NCI-H345 treated with DMSO at 0.1 percent for 48 hours (cell line): Measurements from ENCODE around the gene GDF10.

Experiments
- DNase-seq: peaks from one replicate; lab custom pipeline; 2025; ENCODE audit not compliant: unreplicated experiment; lab: John Stamatoyannopoulos, UW

Gene GDF10

DNA sequence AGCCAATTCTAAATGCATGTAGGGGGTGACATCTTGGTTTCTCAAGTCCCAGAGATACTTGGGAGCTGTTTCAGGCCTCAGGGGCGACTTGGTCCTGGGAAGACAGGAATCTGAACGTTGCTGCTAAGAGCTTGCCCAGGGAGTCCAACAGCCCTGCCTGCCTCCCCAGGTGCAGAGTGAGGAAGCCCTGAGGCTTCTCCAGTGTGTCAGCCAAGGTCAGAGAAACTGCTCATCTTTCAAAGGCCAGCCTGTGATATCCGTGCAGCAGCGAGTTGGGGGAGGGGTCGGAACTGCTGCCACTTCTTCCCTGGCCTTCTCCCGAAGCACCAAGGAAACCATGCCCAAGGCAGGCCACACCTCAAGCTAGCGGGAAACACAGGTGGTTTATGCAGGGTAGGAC is 32.0 kb downstream of the GDF10 start:
- DNase-seq: no peak

DNA sequence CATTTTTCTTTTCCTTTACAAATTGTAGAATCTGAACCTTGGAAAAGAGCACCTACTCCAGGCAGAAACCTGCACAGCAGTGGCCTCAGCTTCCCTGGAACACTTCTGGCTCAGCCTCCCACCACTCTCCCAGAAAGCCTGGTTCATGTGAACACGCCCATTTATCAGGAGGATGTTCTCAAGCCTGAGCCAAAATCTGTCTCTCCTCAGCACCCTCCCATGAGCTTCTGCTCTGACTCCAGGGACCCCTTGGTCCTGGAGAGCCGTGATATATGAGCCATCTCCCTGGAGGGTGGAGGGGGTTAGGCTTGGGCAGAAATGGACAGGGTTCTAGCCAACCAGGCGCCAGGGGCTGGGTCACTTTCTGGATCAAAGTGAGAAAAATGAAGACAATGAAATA is 32.4 kb downstream of the GDF10 start:
- DNase-seq: no peak

DNA sequence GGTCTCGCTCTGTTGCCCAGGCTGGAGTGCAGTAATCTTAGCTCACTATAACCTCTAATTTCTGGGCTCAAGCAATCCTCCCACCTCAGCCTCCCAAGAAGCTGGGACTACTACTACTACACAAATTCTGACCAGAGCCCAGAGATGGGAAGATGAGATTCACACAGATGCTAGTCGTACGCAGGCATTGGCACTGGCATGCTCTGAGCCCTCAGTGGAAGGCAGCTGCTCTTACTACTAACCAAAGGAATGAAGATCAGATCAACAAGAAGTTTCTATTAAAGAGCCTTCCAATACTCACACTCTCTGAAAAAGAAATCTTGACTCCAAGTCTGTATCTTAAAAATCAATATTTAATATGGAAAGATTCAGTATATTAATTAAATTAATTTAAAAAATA is 32.9 kb downstream of the GDF10 start:
- no peak for DNase-seq

DNA sequence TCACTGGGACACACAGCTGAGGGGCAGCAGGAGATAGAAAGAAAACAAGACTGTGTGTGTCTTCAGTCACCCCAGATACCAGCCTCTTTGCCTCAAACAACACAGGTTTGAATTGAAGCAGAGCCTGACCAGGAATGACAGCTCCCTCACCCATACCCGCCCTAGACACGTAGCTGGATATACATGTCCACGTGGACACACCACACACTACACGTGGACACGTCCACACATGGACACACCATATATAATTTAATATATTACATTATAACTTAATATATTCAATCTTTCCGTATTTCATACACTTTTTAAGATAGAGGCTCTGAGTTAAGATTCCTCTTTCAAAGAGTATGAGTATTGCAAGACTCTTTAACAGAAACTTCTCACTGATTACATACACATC is 33.5 kb downstream of the GDF10 start:
- no peak for DNase-seq

DNA sequence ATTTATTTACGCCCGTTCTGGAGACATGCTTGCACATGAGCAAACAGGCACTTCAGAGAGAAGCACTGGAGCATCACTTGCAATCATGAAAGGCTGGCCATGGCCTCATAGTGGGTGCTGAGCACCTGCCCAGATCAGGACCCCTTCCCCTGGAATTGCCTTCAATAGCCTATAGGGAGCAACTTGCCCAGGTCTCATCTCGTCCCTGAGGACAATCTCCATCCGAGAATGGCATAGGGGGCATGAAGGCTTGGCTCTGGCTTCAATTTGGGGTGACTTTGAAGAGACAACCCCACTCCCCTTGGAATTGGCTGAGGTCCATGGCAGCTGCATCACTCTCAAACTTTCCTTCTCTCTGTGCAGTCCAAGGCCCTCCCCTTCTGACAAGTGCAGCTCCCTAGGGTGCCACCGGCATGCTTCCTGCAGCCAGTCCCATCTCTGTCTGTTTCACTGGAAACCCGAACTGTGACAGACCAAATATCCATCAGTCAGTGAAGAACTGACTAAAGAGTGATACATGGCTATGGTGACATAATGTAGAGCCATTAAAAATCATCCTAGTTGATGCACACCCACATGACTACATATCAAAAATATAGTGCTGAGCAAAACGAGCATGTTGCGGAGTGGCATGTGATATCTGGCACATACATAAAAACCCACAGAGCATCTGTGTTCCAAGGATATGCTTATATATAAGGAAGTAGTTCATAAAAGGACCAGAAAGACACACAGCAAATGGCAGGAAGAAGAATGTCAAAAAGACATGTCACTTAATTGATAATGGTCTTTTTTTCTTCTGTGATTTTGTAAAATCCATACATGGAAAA is 34.7 kb downstream of the GDF10 start:
- DNase-seq: no peak

DNA sequence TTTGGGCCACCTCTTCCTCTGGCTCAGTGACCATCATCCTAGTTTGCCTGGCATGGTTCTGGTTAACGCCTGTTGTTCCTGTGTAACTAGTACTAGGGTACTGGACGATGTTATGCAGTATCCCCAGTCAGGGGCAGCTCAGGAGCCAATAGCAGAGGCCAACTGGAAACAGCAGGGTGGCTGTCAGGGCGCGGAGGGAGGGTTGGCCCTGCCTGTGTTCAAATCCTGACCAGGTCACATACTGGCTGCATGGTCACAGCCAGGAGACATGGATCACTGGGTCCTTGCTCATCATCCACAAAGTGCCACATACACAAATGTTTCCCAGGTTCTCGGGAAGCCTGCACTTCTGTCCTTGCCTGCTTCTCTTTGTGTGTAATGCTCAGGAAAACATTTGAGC is 35.9 kb downstream of the GDF10 start:
- no peak for DNase-seq

DNA sequence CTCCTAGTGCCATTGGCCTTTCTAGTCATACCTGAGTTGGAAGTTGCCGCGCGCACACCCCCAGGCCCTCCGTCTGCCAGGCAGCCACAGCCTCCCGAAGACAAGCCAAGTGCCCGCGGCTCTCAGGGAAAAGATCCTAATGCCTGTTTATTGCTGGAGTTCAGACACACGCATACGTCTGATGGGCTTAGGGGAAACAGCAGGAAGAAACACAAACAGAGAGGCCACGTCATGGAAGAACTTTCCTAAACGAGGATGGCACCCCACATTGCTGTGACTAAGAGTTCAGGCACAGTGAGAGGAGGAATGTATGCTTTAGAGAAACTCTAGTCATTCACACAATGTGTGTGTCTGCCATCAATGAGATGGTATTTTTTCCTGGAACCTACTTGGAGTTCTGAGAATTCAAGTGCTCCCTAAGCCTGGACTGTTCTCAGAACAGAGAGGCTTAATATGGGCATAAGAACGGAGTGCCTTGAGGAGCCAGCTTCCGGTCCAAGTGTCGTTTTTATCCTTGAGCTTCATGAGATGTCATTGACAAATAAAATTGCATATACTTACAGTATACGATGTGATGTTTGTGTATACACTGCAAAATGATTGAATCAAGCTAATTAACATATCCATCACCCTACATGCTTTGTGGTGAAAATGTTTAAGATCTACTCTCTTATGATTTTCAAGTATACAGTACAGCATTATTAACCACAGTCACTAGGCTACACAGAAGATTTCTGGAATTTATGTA is 36.6 kb downstream of the GDF10 start:
- DNase-seq: no peak

DNA sequence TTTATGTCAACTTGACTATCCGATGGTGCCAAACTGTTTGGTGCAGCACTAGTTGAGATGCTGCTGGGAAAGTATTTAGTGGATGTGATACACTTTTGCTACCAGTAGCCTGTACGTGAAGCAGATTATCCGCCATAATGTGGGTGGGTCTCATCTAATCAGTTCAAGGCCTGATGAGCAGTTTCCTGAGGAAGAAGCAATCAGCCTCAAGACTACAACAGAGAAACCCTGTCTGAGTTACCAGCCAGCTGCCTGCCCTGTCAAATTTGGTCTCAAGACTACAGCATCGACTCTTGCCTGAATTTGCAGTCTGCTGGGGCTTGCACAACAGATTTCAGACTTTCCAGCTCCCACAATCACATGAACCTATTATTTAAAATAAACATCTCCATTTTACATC is 37.3 kb downstream of the GDF10 start:
- no peak for DNase-seq

DNA sequence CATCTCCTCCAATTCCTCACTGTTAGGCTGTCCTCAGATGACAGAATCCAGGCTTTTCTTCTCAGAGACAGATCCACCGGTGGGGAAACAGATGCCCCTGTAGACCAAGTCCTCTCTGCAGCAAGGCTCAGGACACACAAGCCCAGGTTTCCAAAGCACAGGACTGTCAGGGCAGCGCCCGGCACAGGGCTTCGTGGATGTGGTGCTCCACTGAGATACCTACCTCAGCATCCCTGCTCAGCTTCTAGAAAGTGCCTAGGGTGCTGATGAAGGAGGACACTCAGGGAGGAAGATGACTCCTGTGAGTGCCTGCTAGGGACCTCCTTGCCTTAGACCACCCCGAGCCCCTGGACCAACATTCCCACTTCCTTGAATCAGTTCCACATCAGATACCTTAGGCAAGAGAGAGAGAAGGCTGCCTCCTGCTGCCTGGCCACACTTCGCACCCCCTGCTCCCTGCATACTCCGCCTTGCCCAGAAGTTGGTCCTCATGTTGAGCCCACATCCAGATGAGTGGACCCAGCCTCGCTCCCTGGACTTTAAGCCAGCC is 39.3 kb downstream of the GDF10 start:
- DNase-seq: no peak

DNA sequence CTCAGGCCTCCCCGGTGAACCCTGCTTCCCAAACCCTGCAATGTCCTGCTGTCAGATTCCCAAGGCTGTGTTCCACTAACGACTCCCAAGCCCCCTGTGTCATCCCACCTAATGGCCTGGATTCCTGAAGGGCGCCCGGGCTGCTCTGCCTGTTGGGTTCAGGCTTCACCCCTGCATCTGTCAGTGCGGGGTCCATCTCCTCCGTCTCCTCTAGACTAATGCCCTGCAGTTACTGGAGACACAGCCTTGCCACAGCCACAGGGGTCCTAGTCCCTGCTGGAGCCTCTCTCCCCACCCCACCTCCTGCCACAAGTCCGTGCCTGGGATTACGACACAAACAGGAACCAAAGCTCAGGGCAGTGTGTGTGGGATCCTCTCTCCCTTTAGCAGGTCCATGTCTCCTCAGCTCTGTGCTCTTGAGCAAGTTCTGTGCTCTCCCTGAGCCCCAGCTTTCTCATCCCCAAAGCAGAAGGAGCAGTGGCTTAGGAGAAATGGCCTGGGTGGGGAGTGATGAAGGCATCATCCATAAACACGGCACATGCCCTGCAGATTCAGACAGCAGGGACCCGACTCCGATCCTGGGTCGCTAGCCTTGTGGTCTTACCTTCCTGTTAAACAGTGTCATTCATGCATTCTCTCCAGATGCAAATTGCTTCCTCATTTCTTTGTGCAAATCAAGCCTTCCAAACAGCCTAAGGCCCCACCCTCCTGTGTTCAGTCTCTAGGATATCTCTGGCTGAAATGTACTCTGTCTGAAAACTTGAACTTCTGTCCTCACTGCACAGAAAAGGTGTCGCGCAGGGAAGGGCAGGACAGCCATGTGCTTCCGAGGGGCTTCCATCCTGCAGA is 40.0 kb downstream of the GDF10 start:
- no peak for DNase-seq

DNA sequence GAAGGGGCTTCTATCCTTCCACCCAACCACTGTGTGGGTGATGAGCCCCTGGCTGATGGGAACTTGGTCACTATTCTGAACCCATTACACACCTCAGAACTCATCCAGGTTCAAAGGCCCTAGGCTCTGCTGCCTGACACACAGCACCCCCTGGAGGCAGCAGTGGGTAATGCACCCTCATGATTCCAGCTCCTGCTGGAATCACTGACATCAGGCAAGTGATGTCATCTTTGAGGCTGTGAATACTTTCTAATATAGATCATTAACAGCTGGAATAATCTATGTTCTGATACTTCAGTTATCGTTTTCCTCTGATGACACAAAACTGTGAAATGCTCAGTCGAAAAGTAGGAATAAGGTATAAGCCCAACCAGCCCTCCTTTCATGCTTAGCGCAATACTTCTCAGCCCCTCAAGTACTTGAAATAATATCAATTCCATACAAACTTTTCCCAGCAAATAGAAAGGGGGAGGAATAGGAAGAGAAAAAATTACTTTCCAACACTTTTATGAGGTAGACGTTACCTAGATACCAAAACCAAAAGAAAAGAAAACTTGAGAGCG is 40.7 kb downstream of the GDF10 start:
- DNase-seq: no peak

DNA sequence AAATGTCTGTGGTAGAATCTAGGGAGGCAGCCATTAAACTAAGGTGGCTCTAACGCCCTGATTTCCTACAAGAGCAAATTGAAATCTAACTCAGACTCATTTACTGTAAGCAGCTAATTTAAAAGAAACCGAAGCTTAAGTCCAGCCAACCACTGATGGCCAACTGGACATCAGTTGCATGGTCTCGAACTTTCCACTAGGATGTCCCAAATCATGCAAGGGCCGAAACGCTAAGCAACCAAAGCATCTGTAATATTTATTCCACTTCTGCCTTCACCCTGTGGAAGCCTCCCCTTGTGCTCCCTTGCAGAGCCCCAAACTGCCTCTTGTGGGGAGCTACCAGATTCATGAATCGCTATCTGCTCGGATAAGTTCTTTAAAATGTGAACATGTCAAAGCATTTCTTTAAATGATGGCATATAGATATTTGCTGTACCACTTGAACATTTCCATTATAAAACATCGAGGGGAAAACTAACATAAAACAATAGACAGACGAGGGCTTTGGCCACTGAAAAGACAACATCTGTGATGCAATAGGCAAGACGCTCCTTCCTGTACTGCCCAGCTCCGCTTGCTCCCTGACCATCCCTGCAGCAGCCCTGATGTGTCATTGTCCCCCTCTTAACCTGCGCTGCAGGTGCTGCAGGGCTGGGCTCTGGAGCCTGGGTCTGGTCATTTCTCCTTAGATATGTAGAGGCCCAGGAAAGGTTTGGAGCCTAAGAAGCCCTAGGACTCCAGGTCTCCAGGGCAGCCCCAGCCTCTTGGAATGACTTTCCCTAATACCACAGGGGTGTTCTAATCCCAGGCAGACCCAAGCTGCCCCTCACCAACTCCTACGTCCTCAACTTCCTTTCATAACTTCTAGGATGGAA is 45.2 kb downstream of the GDF10 start:
- DNase-seq: no peak

DNA sequence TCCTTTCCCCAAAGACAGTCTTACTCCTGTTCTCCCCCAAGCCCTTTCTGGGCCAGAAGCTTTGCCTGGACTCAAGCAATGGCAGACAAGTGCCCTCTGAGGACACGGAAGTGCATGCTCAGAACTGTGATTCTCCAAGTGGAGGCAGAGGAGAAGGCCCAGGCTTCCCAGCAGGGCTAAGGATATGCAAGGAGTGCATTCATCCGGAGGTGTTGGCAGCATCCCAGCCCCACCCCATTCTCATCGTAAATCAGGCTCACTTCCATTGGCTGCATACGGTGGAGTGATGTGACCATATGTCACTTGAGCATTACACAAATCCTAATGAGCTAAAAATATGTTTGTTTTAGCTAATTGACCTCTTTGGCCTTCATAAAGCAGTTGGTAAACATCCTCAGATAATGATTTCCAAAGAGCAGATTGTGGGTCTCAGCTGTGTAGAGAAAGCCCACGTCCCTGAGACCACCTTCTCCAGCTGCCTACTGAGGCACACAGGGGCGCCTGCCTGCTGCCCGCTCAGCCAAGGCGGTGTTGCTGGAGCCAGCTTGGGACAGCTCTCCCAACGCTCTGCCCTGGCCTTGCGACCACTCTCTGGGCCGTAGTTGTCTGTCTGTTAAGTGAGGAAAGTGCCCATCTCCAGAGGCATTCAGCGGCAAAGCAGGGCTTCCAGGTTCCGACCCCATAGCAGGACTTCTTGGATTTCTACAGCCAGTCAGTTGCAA is 46.7 kb downstream of the GDF10 start:
- DNase-seq: no peak

DNA sequence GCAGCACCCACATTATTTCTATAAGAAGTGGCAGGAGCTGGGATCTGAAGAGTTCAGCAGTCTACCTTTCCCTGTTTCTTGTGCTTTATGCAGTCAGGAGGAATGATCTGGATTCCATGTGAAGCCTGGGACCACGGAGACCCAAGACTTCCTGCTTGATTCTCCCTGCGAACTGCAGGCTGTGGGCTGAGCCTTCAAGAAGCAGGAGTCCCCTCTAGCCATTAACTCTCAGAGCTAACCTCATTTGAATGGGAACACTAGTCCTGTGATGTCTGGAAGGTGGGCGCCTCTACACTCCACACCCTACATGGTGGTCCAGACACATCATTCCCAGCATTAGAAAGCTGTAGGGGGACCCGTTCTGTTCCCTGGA is 47.3 kb downstream of the GDF10 start:
- no peak for DNase-seq

DNA sequence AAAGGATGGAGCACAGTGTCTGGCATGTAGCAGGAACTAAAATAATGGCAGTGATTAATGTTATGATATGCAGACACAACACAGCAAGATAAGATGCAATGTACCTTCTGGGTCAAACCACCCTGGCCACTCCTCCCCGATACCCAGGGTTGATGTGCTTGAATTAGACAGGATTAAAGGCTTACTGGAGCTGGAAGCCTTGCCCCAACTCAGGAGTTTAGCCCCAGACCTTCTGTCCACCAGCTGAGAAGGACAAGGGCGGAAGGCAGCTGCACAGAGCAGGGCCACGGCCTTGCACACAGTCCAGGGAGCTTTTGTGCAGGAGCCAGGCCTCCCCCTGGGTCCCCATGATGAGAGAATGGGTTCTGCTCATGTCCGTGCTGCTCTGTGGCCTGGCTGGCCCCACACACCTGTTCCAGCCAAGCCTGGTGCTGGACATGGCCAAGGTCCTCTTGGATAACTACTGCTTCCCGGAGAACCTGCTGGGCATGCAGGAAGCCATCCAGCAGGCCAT is 48.2 kb downstream of the GDF10 start, which contains the start of gene RBP3:
RBP3 (plus strand) TSS at position 226 of the 514 bp plus-strand sequence; CDS start at position 348, 122 bp downstream.
- DNase-seq: no peak

DNA sequence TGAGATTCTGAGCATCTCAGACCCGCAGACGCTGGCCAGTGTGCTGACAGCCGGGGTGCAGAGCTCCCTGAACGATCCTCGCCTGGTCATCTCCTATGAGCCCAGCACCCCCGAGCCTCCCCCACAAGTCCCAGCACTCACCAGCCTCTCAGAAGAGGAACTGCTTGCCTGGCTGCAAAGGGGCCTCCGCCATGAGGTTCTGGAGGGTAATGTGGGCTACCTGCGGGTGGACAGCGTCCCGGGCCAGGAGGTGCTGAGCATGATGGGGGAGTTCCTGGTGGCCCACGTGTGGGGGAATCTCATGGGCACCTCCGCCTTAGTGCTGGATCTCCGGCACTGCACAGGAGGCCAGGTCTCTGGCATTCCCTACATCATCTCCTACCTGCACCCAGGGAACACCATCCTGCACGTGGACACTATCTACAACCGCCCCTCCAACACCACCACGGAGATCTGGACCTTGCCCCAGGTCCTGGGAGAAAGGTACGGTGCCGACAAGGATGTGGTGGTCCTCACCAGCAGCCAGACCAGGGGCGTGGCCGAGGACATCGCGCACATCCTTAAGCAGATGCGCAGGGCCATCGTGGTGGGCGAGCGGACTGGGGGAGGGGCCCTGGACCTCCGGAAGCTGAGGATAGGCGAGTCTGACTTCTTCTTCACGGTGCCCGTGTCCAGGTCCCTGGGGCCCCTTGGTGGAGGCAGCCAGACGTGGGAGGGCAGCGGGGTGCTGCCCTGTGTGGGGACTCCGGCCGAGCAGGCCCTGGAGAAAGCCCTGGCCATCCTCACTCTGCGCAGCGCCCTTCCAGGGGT is 48.9 kb downstream of the GDF10 start:
- DNase-seq: no peak

DNA sequence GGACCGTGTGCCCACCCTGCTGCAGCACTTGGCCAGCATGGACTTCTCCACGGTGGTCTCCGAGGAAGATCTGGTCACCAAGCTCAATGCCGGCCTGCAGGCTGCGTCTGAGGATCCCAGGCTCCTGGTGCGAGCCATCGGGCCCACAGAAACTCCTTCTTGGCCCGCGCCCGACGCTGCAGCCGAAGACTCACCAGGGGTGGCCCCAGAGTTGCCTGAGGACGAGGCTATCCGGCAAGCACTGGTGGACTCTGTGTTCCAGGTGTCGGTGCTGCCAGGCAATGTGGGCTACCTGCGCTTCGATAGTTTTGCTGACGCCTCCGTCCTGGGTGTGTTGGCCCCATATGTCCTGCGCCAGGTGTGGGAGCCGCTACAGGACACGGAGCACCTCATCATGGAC is 49.5 kb downstream of the GDF10 start:
- no peak for DNase-seq

DNA sequence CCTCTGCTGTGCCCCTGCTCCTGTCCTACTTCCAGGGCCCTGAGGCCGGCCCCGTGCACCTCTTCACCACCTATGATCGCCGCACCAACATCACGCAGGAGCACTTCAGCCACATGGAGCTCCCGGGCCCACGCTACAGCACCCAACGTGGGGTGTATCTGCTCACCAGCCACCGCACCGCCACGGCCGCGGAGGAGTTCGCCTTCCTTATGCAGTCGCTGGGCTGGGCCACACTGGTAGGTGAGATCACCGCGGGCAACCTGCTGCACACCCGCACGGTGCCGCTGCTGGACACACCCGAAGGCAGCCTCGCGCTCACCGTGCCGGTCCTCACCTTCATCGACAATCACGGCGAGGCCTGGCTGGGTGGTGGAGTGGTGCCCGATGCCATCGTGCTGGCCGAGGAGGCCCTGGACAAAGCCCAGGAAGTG is 50.0 kb downstream of the GDF10 start:
- no peak for DNase-seq
